ENCODE data around the gene LPP. TPM values are rescaled to one million over a fixed set of nuclear protein-coding genes. Genes with fewer than 3 reads are reported as not detected.
A peak's percentile ranks its signal among the peaks of the same experiment; 100 is the strongest.
"Not testable (repeated sequence)": the region's sequence is repeated elsewhere in the genome, so short reads cannot be mapped to it uniquely, and the experiment has no call there.

LPP gene
- total and polyA plus RNA-seq, 8 donors: 23.1 to 220 (median 26.7) TPM

- intact Hi-C loops (cut with DNase I): no loop called here
- Histone ChIP-seq H3K27me3 (no peaks in the 10 kb centered on the region), H3K27ac (peak overlapping the region in 1 of 2 donors; percentile 14), H3K9me3 (no peaks in the 10 kb centered on the region), H3K36me3 (no peaks in the 10 kb centered on the region), H3K4me3 (no peak overlapping the region), H3K4me1 (peaks cover 6 to 21% of the 10 kb centered on the region in 2 donors)
- TF ChIP-seq CTCF (IDR thresholded peaks at IDR 0.05): no peak
- ATAC-seq (no peak), DNase-seq (no peak)
Observed at GRCh38 chr3:188417271-188417696, 263.3 kb downstream of the LPP start.

GRCh38 chr3:188417766-188418165, 263.8 kb downstream of the LPP start:
- H3K4me1 ChIP-seq: peaks cover 6 to 24% of the 10 kb centered on the region in 2 donors
- no peak for TF ChIP-seq CTCF (IDR thresholded peaks at IDR 0.05)
- H3K27ac ChIP-seq: peak overlapping the region in 1 of 2 donors; percentile 14
- intact Hi-C loops (cut with DNase I): no loop called here
- no peaks in the 10 kb centered on the region for H3K27me3 ChIP-seq
- no peaks in the 10 kb centered on the region for H3K36me3 ChIP-seq
- no peak for ATAC-seq
- H3K9me3 ChIP-seq: no peaks in the 10 kb centered on the region
- H3K4me3 ChIP-seq: no peak overlapping the region
- no peak for DNase-seq

- Histone ChIP-seq H3K4me3 (no peak overlapping the region), H3K27me3 (no peaks in the 10 kb centered on the region), H3K4me1 (peaks cover 6 to 24% of the 10 kb centered on the region in 2 donors), H3K36me3 (no peaks in the 10 kb centered on the region), H3K9me3 (no peaks in the 10 kb centered on the region), H3K27ac (peak overlapping the region; percentile 22 to 79)
- no peak for DNase-seq
- ATAC-seq: peak; percentile 76
- TF ChIP-seq CTCF (IDR thresholded peaks at IDR 0.05): no peak
- intact Hi-C loops (cut with DNase I): no loop called here
Observed at GRCh38 chr3:188421151-188421821, 267.3 kb downstream of the LPP start.

- Histone ChIP-seq H3K4me1 (peaks cover 6 to 24% of the 10 kb centered on the region in 2 donors), H3K36me3 (no peaks in the 10 kb centered on the region), H3K27me3 (no peaks in the 10 kb centered on the region), H3K9me3 (no peaks in the 10 kb centered on the region), H3K4me3 (no peak overlapping the region), H3K27ac (peak overlapping the region; percentile 22 to 79)
- ATAC-seq: peak; percentile 86
- peak in 1 of 4 donors; percentile 28 for DNase-seq
- intact Hi-C loops (cut with DNase I): no loop called here
- TF ChIP-seq CTCF (IDR thresholded peaks at IDR 0.05): no peak
Observed at GRCh38 chr3:188421836-188422540, 268.0 kb downstream of the LPP start.

GRCh38 chr3:188427981-188428380, 274.0 kb downstream of the LPP start:
- H3K27ac ChIP-seq; H3K4me3 ChIP-seq; DNase-seq; intact Hi-C loops (cut with DNase I); H3K27me3 ChIP-seq; H3K36me3 ChIP-seq; H3K9me3 ChIP-seq; ATAC-seq: not testable (repeated sequence)
- H3K4me1 ChIP-seq: peaks cover 0 to 35% of the 10 kb centered on the region in 2 donors

Measured in left lung (tissue), 10 donors.